ENCODE results near the gene SLC49A4.

- TF ChIP-seq CTCF (IDR thresholded peaks at IDR 0.05) = no peak
- no peak for TF ChIP-seq POLR2A (IDR thresholded peaks at IDR 0.05)
Observed at GRCh38 chr3:122890077-122890719, 95.3 kb downstream of the SLC49A4 start.

Measured in adrenal gland (tissue), 5 donors.